OCI-LY3 (cell line): Measurements from ENCODE around the gene KRT9.

Experiments
- H2AFZ ChIP-seq: fragments of 200-600, 300-600 bp; shearing (Covaris generic); 2 replicates; pipeline ENCODE4 v1.6.0; 2014; ENCODE audit warnings: antibody characterized with exemption, low read depth, low read length
- H3K27ac ChIP-seq: fragments of 200-600, 300-600 bp; sonication (generic); 2 replicates; pipeline ENCODE4 v1.5.1; 2014; ENCODE audit warnings: mild to moderate bottlenecking, low read length, moderate library complexity, mixed read lengths
- H3K27me3 ChIP-seq: fragments of 200-600, 300-600 bp; sonication (generic); 2 replicates; pipeline ENCODE4 v1.6.1; 2014; ENCODE audit warnings: low read depth, low read length, mixed read lengths
- H3K36me3 ChIP-seq: fragments of 200-600, 300-600 bp; sonication (generic); replicated peaks from 2 replicates; pipeline ENCODE3; 2014; ENCODE audit warnings: low read depth, low read length, mixed read lengths
- H3K4me1 ChIP-seq: fragments of 300-600, 200-600 bp; sonication (generic); 2 replicates; pipeline ENCODE4 v1.6.1; 2014; ENCODE audit warnings: low read length, mixed read lengths
- H3K4me2 ChIP-seq: fragments of 200-600, 300-600 bp; sonication (generic); 2 replicates; pipeline ENCODE4 v1.6.1; 2014; ENCODE audit warnings: low read length, mixed read lengths
- H3K4me3 ChIP-seq: fragments of 300-600, 200-600 bp; sonication (generic); 2 replicates; pipeline ENCODE4 v1.5.1; 2014; ENCODE audit warnings: antibody characterized with exemption, mild to moderate bottlenecking, low read length, moderate library complexity
- H3K79me2 ChIP-seq: fragments of 300-600, 200-600 bp; shearing (Covaris generic); 2 replicates; pipeline ENCODE4 v1.6.1; 2014; ENCODE audit warnings: mild to moderate bottlenecking, low read length, mixed read lengths
- H3K9ac ChIP-seq: fragments of 300-600, 200-600 bp; shearing (Covaris generic); 2 replicates; pipeline ENCODE4 v1.6.0; 2014; ENCODE audit warnings: mild to moderate bottlenecking, low read length, moderate library complexity
- H3K9me3 ChIP-seq: fragments of 200-600, 300-600 bp; shearing (Covaris generic); 2 replicates; pipeline ENCODE4 v1.6.1; 2014; ENCODE audit warnings: low read length, mixed read lengths; ENCODE audit not compliant: insufficient read depth
- H4K20me1 ChIP-seq: fragments of 200-600, 300-600 bp; sonication (generic); 2 replicates; pipeline ENCODE4 v1.6.1; 2016; ENCODE audit warnings: low read length, mixed read lengths; ENCODE audit not compliant: insufficient read depth
- EZH2phosphoT487 ChIP-seq: fragments of 200-600 bp; shearing (Covaris generic); IDR thresholded peaks from 2 replicates; pipeline ENCODE4 v1.6.1; 2018; ENCODE audit warnings: antibody characterized with exemption, mixed run types, low read depth
- TF ChIP-seq, protein P1 (sequence below): fragments of 200-600, 300-600 bp; sonication (generic); IDR thresholded peaks from 2 replicates; pipeline ENCODE4 v1.5.1; 2014; ENCODE audit warnings: antibody characterized with exemption, low read length, low read depth

KRT9 gene

GRCh38 chr17:41592601-41593305 lies 20.9 kb upstream of the KRT9 start:
- H3K27ac ChIP-seq = no peak overlapping the region
- no peaks in the 10 kb centered on the region for H3K9me3 ChIP-seq
- TF ChIP-seq, protein P1, sequence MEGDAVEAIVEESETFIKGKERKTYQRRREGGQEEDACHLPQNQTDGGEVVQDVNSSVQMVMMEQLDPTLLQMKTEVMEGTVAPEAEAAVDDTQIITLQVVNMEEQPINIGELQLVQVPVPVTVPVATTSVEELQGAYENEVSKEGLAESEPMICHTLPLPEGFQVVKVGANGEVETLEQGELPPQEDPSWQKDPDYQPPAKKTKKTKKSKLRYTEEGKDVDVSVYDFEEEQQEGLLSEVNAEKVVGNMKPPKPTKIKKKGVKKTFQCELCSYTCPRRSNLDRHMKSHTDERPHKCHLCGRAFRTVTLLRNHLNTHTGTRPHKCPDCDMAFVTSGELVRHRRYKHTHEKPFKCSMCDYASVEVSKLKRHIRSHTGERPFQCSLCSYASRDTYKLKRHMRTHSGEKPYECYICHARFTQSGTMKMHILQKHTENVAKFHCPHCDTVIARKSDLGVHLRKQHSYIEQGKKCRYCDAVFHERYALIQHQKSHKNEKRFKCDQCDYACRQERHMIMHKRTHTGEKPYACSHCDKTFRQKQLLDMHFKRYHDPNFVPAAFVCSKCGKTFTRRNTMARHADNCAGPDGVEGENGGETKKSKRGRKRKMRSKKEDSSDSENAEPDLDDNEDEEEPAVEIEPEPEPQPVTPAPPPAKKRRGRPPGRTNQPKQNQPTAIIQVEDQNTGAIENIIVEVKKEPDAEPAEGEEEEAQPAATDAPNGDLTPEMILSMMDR = no peak
- TF ChIP-seq EZH2phosphoT487 = no peak
- no peak overlapping the region for H3K9ac ChIP-seq
- H3K4me3 ChIP-seq = no peak overlapping the region
- no peaks in the 10 kb centered on the region for H3K79me2 ChIP-seq
- no peaks in the 10 kb centered on the region for H4K20me1 ChIP-seq
- no peaks in the 10 kb centered on the region for H3K36me3 ChIP-seq
- H2AFZ ChIP-seq = no peak overlapping the region
- H3K4me2 ChIP-seq = no peak overlapping the region
- H3K27me3 ChIP-seq = peaks cover 16% of the 10 kb centered on the region; the same call in 1 of the 2 replicates
- no peaks in the 10 kb centered on the region for H3K4me1 ChIP-seq

GRCh38 chr17:41589301-41589700 lies 17.4 kb upstream of the KRT9 start:
- H3K27me3 ChIP-seq = peaks cover 9% of the 10 kb centered on the region; the same call in 1 of the 2 replicates
- H3K36me3 ChIP-seq = no peaks in the 10 kb centered on the region
- H2AFZ ChIP-seq = no peak overlapping the region
- H3K4me1 ChIP-seq = no peaks in the 10 kb centered on the region
- TF ChIP-seq, protein P1 = no peak
- no peak for TF ChIP-seq EZH2phosphoT487
- no peak overlapping the region for H3K27ac ChIP-seq
- no peak overlapping the region for H3K4me3 ChIP-seq
- H3K9ac ChIP-seq = no peak overlapping the region
- H3K79me2 ChIP-seq = no peaks in the 10 kb centered on the region
- no peaks in the 10 kb centered on the region for H3K9me3 ChIP-seq
- H3K4me2 ChIP-seq = no peak overlapping the region
- no peaks in the 10 kb centered on the region for H4K20me1 ChIP-seq

DNA sequence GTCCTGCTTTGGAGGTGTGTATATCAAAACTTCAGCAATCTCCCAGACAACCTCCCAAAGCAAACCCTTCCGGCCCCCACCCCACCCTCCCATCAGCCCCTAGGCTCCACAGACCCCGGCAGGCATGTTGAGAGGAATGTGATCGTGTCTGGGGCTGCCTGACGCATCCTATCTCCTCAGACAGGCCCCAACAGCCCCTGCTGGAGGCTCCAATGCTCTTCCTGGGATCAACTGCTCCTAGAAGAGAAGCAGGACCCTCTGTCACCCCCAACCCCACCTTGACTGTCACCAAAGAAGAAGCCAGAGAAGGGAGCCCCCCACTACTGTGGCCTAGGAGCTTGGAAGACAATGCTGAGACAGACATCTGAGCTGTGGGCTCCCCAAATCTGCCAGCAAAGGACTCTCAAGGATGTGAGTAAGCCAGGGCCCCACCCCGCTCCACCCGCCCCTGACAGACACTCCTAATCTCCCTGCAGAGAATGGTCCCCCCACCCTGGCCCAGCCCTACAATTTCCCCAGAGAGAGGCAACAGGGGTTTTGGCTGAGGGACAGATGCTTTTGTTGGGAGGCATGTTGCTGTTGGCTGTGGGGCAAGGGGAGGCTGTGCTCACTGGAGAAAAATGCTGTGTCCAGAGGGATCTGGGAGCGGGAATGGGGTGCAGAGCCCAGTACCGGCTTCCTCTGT lies 16.4 kb upstream of the KRT9 start:
- no peak overlapping the region for H3K4me3 ChIP-seq
- H2AFZ ChIP-seq = no peak overlapping the region
- H3K9ac ChIP-seq = no peak overlapping the region
- no peak overlapping the region for H3K4me2 ChIP-seq
- H3K27me3 ChIP-seq = peaks cover 7% of the 10 kb centered on the region; the same call in 1 of the 2 replicates
- H3K79me2 ChIP-seq = no peaks in the 10 kb centered on the region
- no peaks in the 10 kb centered on the region for H4K20me1 ChIP-seq
- TF ChIP-seq EZH2phosphoT487 = no peak
- TF ChIP-seq, protein P1 = no peak
- H3K27ac ChIP-seq = no peak overlapping the region
- no peaks in the 10 kb centered on the region for H3K36me3 ChIP-seq
- no peaks in the 10 kb centered on the region for H3K9me3 ChIP-seq
- no peaks in the 10 kb centered on the region for H3K4me1 ChIP-seq

DNA sequence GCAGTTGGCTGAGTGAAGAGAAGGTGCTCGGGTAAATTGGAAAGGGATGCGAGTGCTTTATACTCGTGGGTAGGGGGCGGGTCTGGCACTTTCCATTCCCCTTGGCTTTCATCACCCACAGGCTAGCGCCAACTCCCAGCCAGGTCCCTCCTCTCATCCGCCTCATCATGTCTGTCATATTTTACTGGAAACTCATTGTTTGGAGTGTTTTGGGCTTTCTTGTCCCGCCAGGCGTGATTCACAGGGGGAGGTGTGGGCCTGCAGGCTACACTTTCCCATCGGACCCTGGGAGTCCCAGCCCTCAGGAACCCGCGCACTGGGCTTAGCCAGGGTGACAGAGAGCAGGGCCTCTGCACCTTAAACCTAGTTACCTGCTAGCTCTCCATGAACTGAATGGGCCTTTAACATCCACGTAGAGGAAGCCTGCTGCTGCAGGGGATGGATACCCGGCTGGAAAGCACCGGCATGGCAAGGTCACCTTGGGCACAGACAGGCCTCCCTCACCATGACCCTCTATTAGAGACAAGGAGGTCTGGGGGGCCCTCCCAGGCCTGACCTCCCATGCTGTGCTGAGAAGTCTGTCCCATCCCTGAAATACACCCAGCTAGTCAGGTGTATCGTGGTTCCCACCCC lies 15.1 kb upstream of the KRT9 start, which contains the start of gene KRT14:
Gene KRT14, minus strand, starts transcription at position 33 of the 633 bp plus-strand sequence. CDS start 61 bp downstream, outside the sequence.
- H3K4me3 ChIP-seq = no peak within 1 kb of the TSS
- H3K4me2 ChIP-seq = no peak within 1 kb of the TSS
- no peak within 1 kb of the TSS for H3K27ac ChIP-seq
- no peaks in the 10 kb centered on the region for H3K4me1 ChIP-seq
- H3K79me2 ChIP-seq = no peaks in the 10 kb centered on the region
- peaks cover 7% of the 10 kb centered on the region; the same call in 1 of the 2 replicates for H3K27me3 ChIP-seq
- H3K9ac ChIP-seq = no peak within 1 kb of the TSS
- H2AFZ ChIP-seq = no peak within 1 kb of the TSS
- TF ChIP-seq, protein P1 = no peak
- TF ChIP-seq EZH2phosphoT487 = no peak
- H4K20me1 ChIP-seq = no peaks in the 10 kb centered on the region
- no peaks in the 10 kb centered on the region for H3K36me3 ChIP-seq
- no peaks in the 10 kb centered on the region for H3K9me3 ChIP-seq
